CD4-positive, CD25-positive, alpha-beta regulatory T cell (primary cell): ENCODE data around the gene PPP1CB. TPM values are rescaled to one million over a fixed set of nuclear protein-coding genes. Genes with fewer than 3 reads are reported as not detected.

Experiments
- ATAC-seq, 2 donors: fragments of 150-1000 bp; cut with Tn5 transposase; one replicate each; pipeline ENCODE4 v1.10.0; 2021; ENCODE audit warnings: low read depth in 2 of 2, moderate number of reproducible peaks in 2 of 2, moderate library complexity in 1 of 2
- DNase-seq, 3 donors: peaks; one replicate each; pipeline versions ENCODE4 v3.0.0 to v3.0.0-alpha.2; 2012 to 2022; ENCODE audit warnings: mixed read lengths in 1 of 3
- H3K27ac ChIP-seq: one replicate; pipeline ENCODE4 v1.7.0; 2013; ENCODE audit warnings: mild to moderate bottlenecking, low read length; ENCODE audit not compliant: insufficient read depth, poor library complexity, severe bottlenecking
- H3K27me3 ChIP-seq: one replicate; pipeline ENCODE4 v1.7.0; 2013; ENCODE audit warnings: low read length; ENCODE audit not compliant: control insufficient read depth, insufficient read depth
- H3K36me3 ChIP-seq: one replicate; pipeline ENCODE4 v1.7.0; 2013; ENCODE audit warnings: mild to moderate bottlenecking, low read length, moderate library complexity; ENCODE audit not compliant: control insufficient read depth, insufficient read depth
- H3K4me1 ChIP-seq: 2 replicates; pipeline ENCODE4 v1.7.0; 2013; ENCODE audit warnings: mild to moderate bottlenecking, low read length; ENCODE audit not compliant: insufficient read depth, control insufficient read depth, poor library complexity, severe bottlenecking
- H3K4me3 ChIP-seq: one replicate; pipeline ENCODE4 v1.7.0; 2013; ENCODE audit warnings: low read depth, mild to moderate bottlenecking, low read length, moderate library complexity
- H3K9me3 ChIP-seq, 2 experiments: 1 replicate in 1 of 2; 2 replicates in 1 of 2; pipeline ENCODE4 v1.7.0; 2013; ENCODE audit warnings: low read length in 2 of 2, mild to moderate bottlenecking in 1 of 2, moderate library complexity in 1 of 2; ENCODE audit not compliant: control insufficient read depth in 2 of 2
- H3K27ac Mint-ChIP-seq, 3 donors: one replicate each; pipeline ENCODE4 v1.8.0; 2020 to 2022; ENCODE audit warnings: mild to moderate bottlenecking in 3 of 3, mixed read lengths in 3 of 3, moderate library complexity in 2 of 3
- H3K27me3 Mint-ChIP-seq: one replicate; pipeline ENCODE4 v1.8.0; 2022; ENCODE audit warnings: mild to moderate bottlenecking, mixed read lengths
- H3K36me3 Mint-ChIP-seq: one replicate; pipeline ENCODE4 v1.8.0; 2020; ENCODE audit warnings: mixed read lengths
- H3K4me1 Mint-ChIP-seq, 4 donors: one replicate each; pipeline ENCODE4 v1.8.0; 2020 to 2022; ENCODE audit warnings: mixed read lengths in 4 of 4, mild to moderate bottlenecking in 1 of 4
- H3K4me3 Mint-ChIP-seq, 4 donors: one replicate each; pipeline ENCODE4 v1.8.0; 2020 to 2022; ENCODE audit warnings: mild to moderate bottlenecking in 4 of 4, mixed read lengths in 4 of 4, moderate library complexity in 3 of 4
- H3K9me3 Mint-ChIP-seq, 7 donors: one replicate each; pipeline ENCODE4 v1.8.0; 2020 to 2022; ENCODE audit warnings: mixed read lengths in 7 of 7, mild to moderate bottlenecking in 3 of 7, moderate library complexity in 2 of 7
- polyA plus RNA-seq, 4 donors: library from polyadenylated mRNA; unstranded; fragments of 300-500 nt; fragmentation: Illumina TruSeq; gene quantifications; one replicate each; pipeline ENCODE4 v1.2.3, GENCODE V29; 2021
- total RNA-seq: library from RNA; stranded (reverse); gene quantifications from one replicate; pipeline ENCODE4 v1.2.3, GENCODE V29; 2022

Gene PPP1CB
- total and polyA plus RNA-seq, 5 donors from 2014 or later = 102 to 303 (median 121) TPM

GRCh38 chr2:28833740-28834470 is 82.3 kb downstream of the PPP1CB start:
- Histone ChIP-seq H3K27ac (no peak overlapping the region), H3K4me3 (no peak overlapping the region), H3K9me3 (no peaks in the 10 kb centered on the region), H3K27me3 (no peaks in the 10 kb centered on the region), H3K4me1 (no peaks in the 10 kb centered on the region), H3K36me3 (no peaks in the 10 kb centered on the region)
- Mint-ChIP-seq H3K4me3 (no peak overlapping the region), H3K36me3 (no peaks in the 10 kb centered on the region), H3K27ac (no peak overlapping the region), H3K9me3 (peaks cover 0 to 1% (median 0%) of the 10 kb centered on the region in 7 donors), H3K4me1 (no peaks in the 10 kb centered on the region), H3K27me3 (no peaks in the 10 kb centered on the region)
- DNase-seq (no peak), ATAC-seq (no peak)

GRCh38 chr2:28835781-28836180 is 84.2 kb downstream of the PPP1CB start:
- Histone ChIP-seq H3K27ac (no peak overlapping the region), H3K36me3 (no peaks in the 10 kb centered on the region), H3K9me3 (no peaks in the 10 kb centered on the region), H3K4me1 (no peaks in the 10 kb centered on the region), H3K4me3 (no peak overlapping the region), H3K27me3 (no peaks in the 10 kb centered on the region)
- Mint-ChIP-seq H3K36me3 (no peaks in the 10 kb centered on the region), H3K4me3 (no peak overlapping the region), H3K27ac (no peak overlapping the region), H3K27me3 (no peaks in the 10 kb centered on the region), H3K9me3 (peaks cover 0 to 1% (median 0%) of the 10 kb centered on the region in 7 donors), H3K4me1 (no peaks in the 10 kb centered on the region)
- DNase-seq (no peak), ATAC-seq (no peak)

GRCh38 chr2:28838971-28839370 is 87.3 kb downstream of the PPP1CB start:
- Mint-ChIP-seq H3K4me3 (no peak overlapping the region), H3K27ac (no peak overlapping the region), H3K36me3 (no peaks in the 10 kb centered on the region), H3K27me3 (no peaks in the 10 kb centered on the region), H3K4me1 (peaks cover 0 to 5% (median 0%) of the 10 kb centered on the region in 4 donors), H3K9me3 (peaks cover 0 to 1% (median 0%) of the 10 kb centered on the region in 7 donors)
- ATAC-seq (no peak), DNase-seq (no peak)
- H3K36me3 ChIP-seq = no peaks in the 10 kb centered on the region
- no peak overlapping the region for H3K27ac ChIP-seq
- no peaks in the 10 kb centered on the region for H3K27me3 ChIP-seq
- H3K9me3 ChIP-seq = no peaks in the 10 kb centered on the region
- no peak overlapping the region for H3K4me3 ChIP-seq
- no peaks in the 10 kb centered on the region for H3K4me1 ChIP-seq

GRCh38 chr2:28842042-28842441 is 90.4 kb downstream of the PPP1CB start:
- no peak overlapping the region for H3K27ac Mint-ChIP-seq
- peaks cover 0 to 5% (median 0%) of the 10 kb centered on the region in 4 donors for H3K4me1 Mint-ChIP-seq
- Histone ChIP-seq H3K27me3 (no peaks in the 10 kb centered on the region), H3K36me3 (no peaks in the 10 kb centered on the region), H3K4me1 (no peaks in the 10 kb centered on the region), H3K27ac (no peak overlapping the region), H3K9me3 (no peaks in the 10 kb centered on the region), H3K4me3 (no peak overlapping the region)
- H3K4me3 Mint-ChIP-seq = no peak overlapping the region
- no peaks in the 10 kb centered on the region for H3K27me3 Mint-ChIP-seq
- DNase-seq = no peak
- H3K9me3 Mint-ChIP-seq = no peaks in the 10 kb centered on the region
- no peak for ATAC-seq
- H3K36me3 Mint-ChIP-seq = no peaks in the 10 kb centered on the region

Other genes starting within 250 kb of the PPP1CB start
- gene SPDYA, start 59.0 kb downstream of the PPP1CB start, total RNA-seq = 19.6 TPM
- under 1 TPM; 0.09 to 0.25 (median 0.16) TPM for gene SPDYA, start 59.0 kb downstream of the PPP1CB start, polyA plus RNA-seq
- 18.0 TPM for gene TRMT61B, start 118.5 kb downstream of the PPP1CB start, total RNA-seq
- 10 to 100 TPM; 19.7 to 23.6 (median 22.4) TPM for gene TRMT61B, start 118.5 kb downstream of the PPP1CB start, polyA plus RNA-seq
- 70.1 TPM for gene WDR43, start 142.8 kb downstream of the PPP1CB start, total RNA-seq
- 10 to 100 TPM; 27.4 to 44.7 (median 39.3) TPM for gene WDR43, start 142.8 kb downstream of the PPP1CB start, polyA plus RNA-seq
- 9.3 TPM for gene TOGARAM2, start 229.5 kb downstream of the PPP1CB start, total RNA-seq
- gene TOGARAM2, start 229.5 kb downstream of the PPP1CB start, polyA plus RNA-seq = 1 to 10 TPM in 3 of 4 donors, not detected in 1; 1.5 to 2.4 (median 1.7) TPM